Measurements from ENCODE around the gene TMEM219. TPM values are rescaled to one million over a fixed set of nuclear protein-coding genes. Genes with fewer than 3 reads are reported as not detected.

Gene TMEM219
- total and polyA plus RNA-seq, 2 of the 8 experiments (the other 6 are each of a cell fraction or from before 2014, with no cell fraction given) = 60.2 to 116 TPM

DNA sequence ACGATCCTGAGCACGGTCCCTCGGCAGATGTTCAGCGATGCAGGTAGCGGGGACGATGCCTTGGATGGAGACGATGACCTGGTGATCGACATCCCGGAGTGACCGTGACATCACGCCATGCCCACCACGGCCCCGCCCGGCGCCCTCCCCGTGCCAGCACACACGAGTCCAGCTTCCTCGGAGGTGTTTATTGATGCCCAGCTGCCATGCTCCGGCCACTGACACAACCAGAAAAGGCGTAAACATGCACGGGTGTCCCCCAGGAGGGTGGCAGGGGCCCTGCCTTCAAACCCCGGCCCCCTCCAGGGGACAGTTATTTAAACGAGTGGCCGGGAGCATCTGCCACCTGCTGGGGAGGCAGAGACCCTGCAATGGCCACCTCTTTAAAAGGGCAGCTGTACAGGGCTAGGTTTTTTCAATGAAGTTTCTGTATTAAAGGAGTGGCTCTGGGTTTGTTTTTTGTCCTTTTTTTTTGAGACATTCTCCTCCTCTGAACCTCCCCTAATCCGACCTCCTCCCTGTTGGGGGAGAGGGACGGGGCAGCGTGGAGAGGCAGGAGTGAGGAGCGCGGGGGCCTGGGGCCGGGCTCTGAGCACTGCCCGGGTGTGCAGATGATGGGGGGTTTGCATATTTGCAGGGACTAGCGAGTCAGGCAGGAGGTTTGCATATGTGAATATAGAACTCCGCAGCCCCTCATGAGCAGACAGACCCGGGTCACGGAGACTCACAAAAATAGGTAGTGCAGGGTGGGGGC is 43.6 kb downstream of the TMEM219 start:
- no peaks in the 10 kb centered on the region for H3K79me1 ChIP-seq (ENCODE audit: low read depth, low read length)
- POLR2A ChIA-PET (ENCODE audit: partially characterized antibody) = interaction anchor here (0.6 to 4.9 kb wide), 14 partner anchors 8 to 947 kb away, joined by 3 to 34 read pairs (median 4); partner anchors contain the start of genes C16orf92, HIRIP3, INO80E and KCTD13
- TF ChIP-seq SIRT6 (IDR thresholded peaks at IDR 0.05; ENCODE audit: low read length) = no peak
- TF ChIP-seq SAP30 (IDR thresholded peaks at IDR 0.05; ENCODE audit: insufficient read depth, insufficient replicate concordance, low read length) = no peak
- TF ChIP-seq CHD2 (IDR thresholded peaks at IDR 0.05; ENCODE audit: low read length) = no peak
- TF ChIP-seq, protein P1, sequence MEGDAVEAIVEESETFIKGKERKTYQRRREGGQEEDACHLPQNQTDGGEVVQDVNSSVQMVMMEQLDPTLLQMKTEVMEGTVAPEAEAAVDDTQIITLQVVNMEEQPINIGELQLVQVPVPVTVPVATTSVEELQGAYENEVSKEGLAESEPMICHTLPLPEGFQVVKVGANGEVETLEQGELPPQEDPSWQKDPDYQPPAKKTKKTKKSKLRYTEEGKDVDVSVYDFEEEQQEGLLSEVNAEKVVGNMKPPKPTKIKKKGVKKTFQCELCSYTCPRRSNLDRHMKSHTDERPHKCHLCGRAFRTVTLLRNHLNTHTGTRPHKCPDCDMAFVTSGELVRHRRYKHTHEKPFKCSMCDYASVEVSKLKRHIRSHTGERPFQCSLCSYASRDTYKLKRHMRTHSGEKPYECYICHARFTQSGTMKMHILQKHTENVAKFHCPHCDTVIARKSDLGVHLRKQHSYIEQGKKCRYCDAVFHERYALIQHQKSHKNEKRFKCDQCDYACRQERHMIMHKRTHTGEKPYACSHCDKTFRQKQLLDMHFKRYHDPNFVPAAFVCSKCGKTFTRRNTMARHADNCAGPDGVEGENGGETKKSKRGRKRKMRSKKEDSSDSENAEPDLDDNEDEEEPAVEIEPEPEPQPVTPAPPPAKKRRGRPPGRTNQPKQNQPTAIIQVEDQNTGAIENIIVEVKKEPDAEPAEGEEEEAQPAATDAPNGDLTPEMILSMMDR (IDR thresholded peaks at IDR 0.05; ENCODE audit: control extremely low read depth in 1 of 3, insufficient read depth in 1 of 3, low read depth in 1 of 3, low read length in 3 of 3) = peak in 2 of 3 experiments; percentile 60 to 71; a peak in 3 of 4 replicates
- TF ChIP-seq YY1 (IDR thresholded peaks at IDR 0.05; ENCODE audit: low read depth, low read length) = peak; percentile 85
- peak; percentile 29 to 50; a peak in 3 of 4 replicates for TF ChIP-seq RAD21 (IDR thresholded peaks at IDR 0.05 in 1 of 2, conservative IDR thresholded peaks at IDR 0.05 in 1 of 2; ENCODE audit: low read depth in 2 of 2, low read length in 2 of 2)
- no peak for TF ChIP-seq TCF12 (IDR thresholded peaks at IDR 0.05; ENCODE audit: low read depth, low read length)
- no peak for TF ChIP-seq CBX8 (IDR thresholded peaks at IDR 0.05; ENCODE audit: borderline replicate concordance, low read depth, low read length)
- no peak for TF ChIP-seq MAFK (IDR thresholded peaks at IDR 0.05; ENCODE audit: low read depth, low read length)

More for the DNA sequence above, 43.6 kb downstream of the TMEM219 start:
- Histone ChIP-seq H3K27me3 (replicated peaks in 1 of 4; ENCODE audit: control insufficient read depth in 3 of 4, extremely low read depth in 1 of 4, insufficient read depth in 3 of 4, low read length in 3 of 4) (peaks cover 0 to 13% (median 8%) of the 10 kb centered on the region in 4 experiments; a peak in 4 of 7 replicates), H3K9me3 (ENCODE audit: insufficient read depth in 2 of 2, low read depth in 1 of 2, low read length in 1 of 2) (no peaks in the 10 kb centered on the region), H2BK120ac (replicated peaks; ENCODE audit: low read depth, low read length) (no peak overlapping the region), H3K36me3 (ENCODE audit: control insufficient read depth in 2 of 4, insufficient read depth in 4 of 4, low read length in 3 of 4) (peaks cover 0 to 10% (median 6%) of the 10 kb centered on the region in 4 experiments; a peak in 5 of 8 replicates), H3K18ac (ENCODE audit: extremely low read depth, low read length) (no peak overlapping the region), H3K27ac (ENCODE audit: low read depth, low read length) (no peak overlapping the region), H2AFZ (ENCODE audit: low read length) (no peak overlapping the region), H3K4me1 (replicated peaks in 1 of 4; ENCODE audit: control insufficient read depth in 3 of 4, insufficient read depth in 4 of 4, low read length in 3 of 4) (peaks cover 0 to 22% (median 11%) of the 10 kb centered on the region in 4 experiments; a peak in 6 of 7 replicates), H3K23ac (ENCODE audit: insufficient read length) (no peak overlapping the region), H3K9ac (replicated peaks in 1 of 4; ENCODE audit: extremely low read depth in 1 of 4, low read depth in 3 of 4, low read length in 3 of 4) (no peak overlapping the region), H3K4ac (replicated peaks; ENCODE audit: insufficient read length, low read depth, low read length) (no peak overlapping the region), H3K56ac (replicated peaks; ENCODE audit: insufficient read length, low read depth, low read length) (no peak overlapping the region), H3K14ac (ENCODE audit: insufficient read length) (no peak overlapping the region), H4K8ac (ENCODE audit: extremely low read depth, insufficient read depth, low read length) (no peak overlapping the region), H4K20me1 (replicated peaks in 1 of 2; ENCODE audit: control insufficient read depth in 1 of 2, insufficient read depth in 2 of 2, low read length in 2 of 2) (peaks cover 3 to 10% of the 10 kb centered on the region in 2 experiments), H3K79me2 (ENCODE audit: control insufficient read depth in 1 of 2, insufficient read depth in 2 of 2, low read length in 2 of 2) (no peaks in the 10 kb centered on the region), H4K5ac (ENCODE audit: insufficient read length, low read depth, low read length) (no peak overlapping the region), H2BK15ac (ENCODE audit: low read length) (no peak overlapping the region), H3K4me2 (ENCODE audit: insufficient read depth in 1 of 2, low read depth in 2 of 2, low read length in 2 of 2) (no peak overlapping the region), H3K23me2 (ENCODE audit: low read depth, low read length) (peaks cover 1% of the 10 kb centered on the region; the same call in 1 of the 2 replicates), H4K91ac (replicated peaks; ENCODE audit: insufficient read length, low read length) (no peak overlapping the region), H3K4me3 (ENCODE audit: extremely low read depth in 1 of 4, insufficient read depth in 2 of 4, low read depth in 3 of 4, low read length in 4 of 4) (no peak overlapping the region), H2AK5ac (ENCODE audit: low read depth, low read length) (no peak overlapping the region), H2BK20ac (ENCODE audit: low read length) (no peak overlapping the region), H2BK12ac (ENCODE audit: low read depth, low read length) (no peak overlapping the region), H2BK5ac (ENCODE audit: low read depth, low read length) (no peak overlapping the region)
- CTCF ChIA-PET (ENCODE audit: partially characterized antibody) = interaction anchor here (0.6 to 3.2 kb wide), 21 partner anchors 9 to 305 kb away, joined by 3 to 10 read pairs (median 5); partner anchors contain the start of genes C16orf92 and INO80E
- no peak for DNase-seq (ENCODE audit: low read depth in 1 of 2, low spot score in 2 of 2)
- no peak for FAIRE-seq
- WGBS, 2 experiments (ENCODE audit: extremely low coverage in 1 of 2, insufficient coverage in 1 of 2, insufficient read length in 1 of 2, insufficient replicate concordance in 2 of 2, low coverage in 1 of 2, low lambda C conversion rate in 2 of 2, missing lambda C conversion rate in 1 of 2) = 88% methylated on average over 22 of the region's 35 CpGs; no CpG with 5 or more reads in 1 of the 2 experiments

Data from H1 (cell line).